Head of caudate nucleus (tissue), 42 donors: ENCODE results near the gene ZFHX3.

Source experiments
- DNase-seq, 42 donors: peaks; one replicate each; pipeline versions ENCODE4 v3.0.0 to v3.0.0-alpha.2; 2020 to 2021; ENCODE audit warnings: mixed read lengths in 7 of 42
- intact Hi-C: fragments of 100-400 bp; cut with DNase I; formaldehyde crosslinking; loops from one replicate; pipeline ENCODE4 v1.15.0; 2022

ZFHX3 gene

DNA sequence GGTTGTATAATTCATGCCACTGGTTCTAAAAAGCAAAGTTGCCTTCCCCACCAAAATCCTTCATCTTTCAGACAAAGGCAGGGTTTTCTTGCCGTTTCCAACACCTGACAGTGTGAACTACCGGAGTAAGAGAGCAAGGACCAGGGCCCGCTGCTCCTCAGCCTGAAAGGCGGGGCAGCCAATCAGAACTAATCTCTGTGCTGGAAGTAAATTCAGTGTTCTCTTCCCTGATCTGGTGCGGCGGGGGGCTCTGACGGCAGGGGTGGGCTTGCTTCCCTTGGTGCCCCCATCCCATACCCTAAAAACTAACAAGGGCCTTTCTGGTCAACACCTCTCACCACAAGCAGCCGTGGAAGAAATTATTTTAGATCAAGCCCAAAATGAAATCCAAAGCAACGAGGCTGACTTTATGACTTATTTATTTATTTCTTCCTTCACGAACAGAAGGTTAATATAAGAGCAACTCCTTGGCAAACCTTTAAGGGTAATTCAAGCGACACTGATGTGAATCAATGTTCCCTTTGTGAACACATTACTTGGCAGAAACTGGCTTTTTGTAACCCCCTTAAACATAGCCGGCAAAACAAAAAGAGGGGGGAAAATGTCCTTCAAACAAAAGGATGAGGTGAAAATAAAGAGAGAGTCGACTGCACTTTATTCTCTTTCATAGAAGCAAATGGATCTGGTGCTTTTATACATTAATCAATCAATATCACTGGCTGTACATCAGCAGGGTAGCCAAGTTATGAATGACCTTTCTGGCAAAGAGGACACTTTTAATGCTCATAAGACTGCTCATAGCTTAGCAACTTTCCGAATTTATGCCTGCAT is 189.9 kb downstream of the ZFHX3 start:
- peak in 2 of 42 donors; percentile 31 to 43 for DNase-seq
- intact Hi-C loops = no loop called here

DNA sequence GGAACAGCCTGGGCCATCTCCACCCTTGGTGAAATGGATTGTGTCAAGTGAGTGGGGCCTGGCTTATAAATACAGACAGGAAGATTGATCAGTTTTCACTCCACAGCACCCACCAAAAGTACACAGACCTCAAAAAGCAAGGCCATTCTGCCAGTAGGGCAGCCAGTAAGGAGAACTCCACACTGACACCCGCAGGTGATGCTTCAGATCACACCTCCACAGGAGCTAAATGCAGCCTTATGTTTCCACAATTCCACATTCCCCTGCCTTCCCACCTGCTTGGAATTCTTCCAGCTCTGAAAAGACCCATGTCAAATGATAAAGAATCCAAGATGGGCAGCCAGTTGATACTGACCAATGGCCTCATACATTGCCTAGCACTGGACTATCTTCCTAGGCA is 191.1 kb downstream of the ZFHX3 start:
- DNase-seq = peak in 4 of 42 donors; percentile 32 to 55 (median 39)
- intact Hi-C loops = no loop called here

DNA sequence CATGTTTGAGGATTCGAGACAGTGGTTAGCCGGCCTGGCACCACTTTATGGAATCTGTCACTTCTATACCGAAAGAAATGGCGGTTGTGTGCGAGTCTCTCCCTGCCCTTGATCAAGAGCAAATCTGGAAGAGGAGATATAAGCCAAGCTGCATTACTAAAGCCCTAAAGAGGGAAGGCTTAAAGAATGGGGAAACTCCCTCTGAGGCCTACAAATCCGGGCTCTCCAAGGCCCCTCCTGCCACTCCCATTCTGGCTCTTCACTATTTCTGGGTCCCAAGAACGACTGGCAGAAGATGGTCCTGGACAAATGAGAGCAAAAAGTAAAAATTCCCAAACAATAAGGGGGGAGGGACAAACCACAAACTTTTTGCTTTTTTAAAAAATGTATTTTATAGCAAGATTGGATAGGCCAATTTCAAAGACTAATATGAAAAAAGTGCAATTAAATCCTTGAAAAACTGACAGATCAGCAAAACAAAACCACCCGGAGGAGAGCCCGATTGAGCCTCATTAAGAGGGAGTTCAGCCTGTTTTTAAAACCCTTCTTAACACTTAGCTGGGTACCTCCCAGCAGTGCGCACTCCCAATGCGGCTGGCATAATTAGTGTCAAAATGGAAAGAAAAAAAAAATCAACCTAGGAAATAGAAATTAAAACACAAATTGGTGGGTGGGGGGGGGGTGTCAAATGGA is 193.5 kb downstream of the ZFHX3 start:
- intact Hi-C loops = no loop called here

DNA sequence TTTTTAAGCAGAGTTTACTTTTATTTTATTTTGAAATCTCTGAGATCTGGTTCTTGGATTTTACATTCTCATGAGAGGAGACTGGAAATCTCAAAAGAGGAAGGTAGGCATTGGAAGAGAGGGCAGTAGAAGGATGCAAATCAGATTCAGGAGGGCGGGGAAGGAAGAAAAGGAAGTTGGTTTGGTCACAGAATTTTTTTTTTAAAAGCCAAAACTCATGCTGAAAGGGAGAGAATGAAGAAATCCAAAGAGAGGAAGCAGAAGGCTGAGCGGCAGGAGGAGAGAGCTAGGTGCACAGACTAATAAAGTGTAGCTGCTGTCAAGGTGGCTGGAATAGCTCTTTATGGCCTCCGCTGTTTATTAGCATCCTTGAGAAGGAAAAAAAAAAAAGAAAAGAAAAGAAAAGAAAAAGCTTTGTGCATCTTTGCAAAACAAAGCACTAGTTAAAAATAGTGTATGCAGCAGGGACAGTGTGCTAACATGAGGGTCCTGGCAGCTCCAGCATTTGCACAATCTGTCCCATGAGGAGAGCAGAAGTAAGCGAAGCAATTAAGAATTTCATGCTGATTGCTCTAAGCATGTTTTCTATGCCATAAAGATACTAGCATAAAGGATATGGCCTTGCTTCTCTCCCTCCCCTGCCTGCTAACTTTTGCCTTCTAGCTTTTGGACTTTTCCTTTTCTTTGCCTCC is 194.2 kb downstream of the ZFHX3 start:
- DNase-seq = no peak
- intact Hi-C loops = no loop called here

More for the DNA sequence above, 193.5 kb downstream of the ZFHX3 start:
- DNase-seq = peak in 1 of 42 donors; percentile 9

- no peak for DNase-seq
- intact Hi-C loops = no loop called here
These were observed 195.5 kb downstream of the ZFHX3 start for GRCh38 chr16:72852421-72852820.

DNA sequence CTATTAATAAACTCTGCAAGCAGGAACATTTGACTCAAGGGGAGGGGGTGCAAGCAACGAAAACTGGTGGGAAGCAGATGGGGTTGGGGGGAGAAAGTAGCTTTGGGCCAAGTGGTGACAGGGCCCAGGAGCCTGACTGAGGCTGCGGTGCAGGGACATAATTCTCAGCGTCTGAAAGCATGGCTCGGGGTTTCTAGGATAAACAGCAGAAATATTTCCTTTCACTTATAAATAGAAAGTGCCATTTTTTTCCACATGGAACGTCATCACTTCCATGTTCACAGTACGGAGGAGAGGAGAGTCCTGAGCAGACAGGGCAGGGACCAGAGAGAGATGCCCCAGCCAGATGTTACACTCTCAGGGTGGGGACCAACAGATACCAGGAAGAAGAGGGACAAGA is 197.1 kb downstream of the ZFHX3 start:
- intact Hi-C loops = no loop called here
- DNase-seq = no peak

- intact Hi-C loops = no loop called here
- DNase-seq = no peak
These were observed 197.9 kb downstream of the ZFHX3 start for GRCh38 chr16:72850021-72850420.

DNA sequence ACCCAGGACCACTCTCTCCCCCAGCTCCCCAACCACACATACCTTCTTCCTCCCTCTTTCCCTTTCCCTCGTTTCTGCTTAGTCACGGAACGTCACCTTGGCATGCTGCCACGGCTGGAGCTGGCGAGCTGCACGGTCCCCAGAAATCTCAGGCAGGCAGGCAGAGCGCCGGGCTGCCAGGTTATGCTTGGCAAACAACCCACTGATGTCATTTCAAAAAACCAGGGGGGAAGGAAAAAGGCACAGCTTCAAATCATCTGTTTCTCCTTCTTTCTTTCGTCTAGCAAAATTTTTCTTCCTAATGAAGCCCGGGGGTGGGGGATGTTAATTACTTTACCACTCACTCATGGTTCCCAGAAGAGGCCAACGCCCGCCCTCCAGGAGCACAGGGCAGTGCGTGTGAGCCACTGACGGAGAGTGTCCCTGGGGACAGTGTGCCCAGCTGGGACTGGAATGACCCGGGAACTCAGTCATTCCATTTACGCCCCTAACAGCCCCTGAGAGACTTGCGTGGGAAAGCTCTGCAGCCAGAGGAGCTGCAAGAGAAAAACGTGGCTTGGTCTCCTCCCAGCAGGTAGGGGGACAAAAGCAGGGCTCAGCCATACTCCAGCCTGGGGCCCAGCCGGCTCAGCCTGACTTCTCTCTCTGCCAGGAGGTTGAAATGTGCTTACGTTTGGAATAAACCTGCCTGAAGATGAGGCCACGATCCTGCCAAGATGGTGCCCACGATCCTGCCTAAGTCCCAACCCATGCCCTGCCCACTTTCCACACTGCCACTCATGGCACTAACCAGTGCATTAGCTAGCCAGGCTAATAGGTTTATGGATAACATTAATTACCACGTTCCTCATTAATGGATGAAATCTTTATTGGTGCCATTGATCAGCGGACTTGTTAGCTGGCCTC is 198.9 kb downstream of the ZFHX3 start:
- intact Hi-C loops = no loop called here
- DNase-seq = peak; percentile 40 to 89 (median 76)

GRCh38 chr16:72848028-72848400 is 199.9 kb downstream of the ZFHX3 start:
- intact Hi-C loops = no loop called here

DNA sequence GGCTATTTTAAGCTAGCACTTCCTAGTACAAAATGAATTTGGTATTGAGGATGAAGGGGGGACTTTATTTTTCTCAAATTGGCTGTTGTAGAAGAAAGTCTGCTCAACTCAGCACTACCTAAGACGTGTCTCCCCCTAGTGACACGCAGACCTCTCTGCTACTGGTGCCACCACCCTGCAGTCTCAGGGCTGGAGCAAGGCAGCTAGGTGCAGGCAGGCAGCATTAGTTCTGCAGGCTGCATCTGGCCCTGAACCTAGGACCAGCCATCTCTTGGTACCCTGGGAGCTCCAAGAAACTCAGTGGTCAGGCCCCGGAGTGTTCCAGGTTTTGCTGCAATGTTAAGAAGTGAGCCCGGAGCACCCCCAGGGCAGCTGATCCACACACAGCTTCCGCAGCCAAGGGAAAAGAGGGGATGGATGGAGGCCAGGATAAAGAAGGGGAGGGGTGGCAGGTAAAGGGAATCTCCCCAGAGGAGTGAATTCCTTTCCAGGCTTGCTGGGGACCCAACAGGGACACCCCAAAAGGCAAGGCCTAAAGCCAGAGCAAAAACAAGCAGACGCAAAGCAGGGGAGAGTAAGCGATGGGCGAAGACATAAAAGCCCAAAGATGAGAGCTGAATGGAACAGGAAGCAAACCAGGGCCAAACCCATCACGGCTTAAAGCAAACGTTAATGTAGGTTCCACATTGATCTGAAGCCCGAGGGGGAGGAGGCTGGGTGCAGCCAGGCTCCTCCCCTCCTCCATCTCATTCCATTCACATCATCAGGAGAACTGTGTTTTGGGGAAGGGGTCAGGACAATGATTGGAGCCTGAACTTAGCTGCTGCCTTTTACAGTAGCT is 200.5 kb downstream of the ZFHX3 start:
- intact Hi-C loops = no loop called here
- DNase-seq = peak in 41 of 42 donors; percentile 21 to 83 (median 62)

More at GRCh38 chr16:72848028-72848400, 199.9 kb downstream of the ZFHX3 start:
- DNase-seq = peak in 1 of 42 donors; percentile 42

DNA sequence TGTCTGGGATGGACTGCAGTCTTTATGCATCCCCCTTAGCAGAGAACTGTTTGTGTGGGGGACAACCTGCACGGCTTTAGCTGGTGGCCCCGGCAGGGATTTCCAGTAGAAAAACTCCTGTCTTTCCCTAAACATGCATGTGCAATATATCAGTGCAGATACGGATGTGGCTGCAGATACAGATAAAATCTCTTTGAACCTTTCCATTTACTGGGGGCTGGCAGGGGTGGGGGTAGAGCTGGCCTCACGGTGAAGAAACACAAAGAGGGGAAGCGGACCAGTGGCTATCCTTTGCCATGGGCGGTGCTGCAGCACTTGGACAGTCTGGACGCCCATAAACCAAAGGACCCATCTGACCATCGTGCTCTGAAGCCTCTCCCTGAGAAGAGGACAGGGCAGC is 201.3 kb downstream of the ZFHX3 start:
- no peak for DNase-seq
- intact Hi-C loops = no loop called here

GRCh38 chr16:72845322-72846020 is 202.5 kb downstream of the ZFHX3 start:
- intact Hi-C loops = no loop called here
- DNase-seq = no peak

DNA sequence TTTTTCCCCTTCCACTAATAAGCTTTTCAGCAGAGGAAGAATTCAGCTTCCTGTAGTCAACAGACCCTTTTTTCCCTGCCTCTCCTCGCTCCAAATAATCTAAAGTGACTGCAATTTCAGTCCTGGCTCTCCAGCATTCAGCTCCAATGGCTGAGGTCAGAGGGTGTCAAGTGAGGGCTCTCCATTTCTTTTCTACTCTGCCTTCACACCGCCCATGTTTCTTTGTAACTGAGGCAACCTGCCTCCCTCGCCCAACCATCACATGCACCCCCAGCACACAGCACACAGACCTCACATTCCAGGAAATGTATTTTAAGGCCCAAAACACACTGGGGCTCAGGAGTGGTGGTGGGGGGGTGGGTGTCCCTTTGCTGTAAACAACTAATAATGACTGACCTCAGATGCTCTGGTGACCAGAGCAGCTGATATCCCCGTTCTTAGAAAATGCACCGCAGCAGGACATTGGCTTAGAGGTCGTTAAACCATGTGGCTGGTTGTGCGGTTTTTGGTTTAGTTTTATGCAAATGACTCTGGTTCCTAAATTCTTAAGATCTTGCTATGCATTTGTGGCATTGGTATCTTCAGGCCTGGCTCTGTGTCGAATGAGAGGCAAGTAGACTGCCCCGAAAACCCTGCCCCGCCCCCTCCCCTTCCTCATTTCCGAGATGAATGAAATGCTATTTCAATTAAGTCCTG is 203.6 kb downstream of the ZFHX3 start:
- intact Hi-C loops = no loop called here
- no peak for DNase-seq

- DNase-seq = no peak
- intact Hi-C loops = no loop called here
These were observed 206.4 kb downstream of the ZFHX3 start for GRCh38 chr16:72841506-72841905.

GRCh38 chr16:72840631-72841381 is 207.1 kb downstream of the ZFHX3 start:
- intact Hi-C loops = no loop called here
- DNase-seq = peak in 1 of 42 donors; percentile 8

- no peak for DNase-seq
- intact Hi-C loops = loop anchor here (10.0 kb wide), 2 partner anchors 216 to 356 kb away; no protein-coding TSS in a partner anchor
These were observed 209.0 kb downstream of the ZFHX3 start for GRCh38 chr16:72838951-72839350.
